Right lobe of liver (tissue), 6 donors: ENCODE measurements around the gene DGKE. TPM values are rescaled to one million over a fixed set of nuclear protein-coding genes. Genes with fewer than 3 reads are reported as not detected.

Experiments
- ATAC-seq, 4 donors: fragments of 200-7000 bp; cut with Tn5 transposase; one replicate each; pipeline ENCODE4 v1.9.1; 2020; ENCODE audit warnings: mild to moderate bottlenecking in 4 of 4, moderate library complexity in 4 of 4
- DNase-seq, 3 donors: peaks; one replicate each; pipeline ENCODE4 v3.0.0-alpha.2; 2020
- H3K27ac ChIP-seq, 3 donors: fragments of 200-600 bp; one replicate each; pipeline ENCODE4 v1.8.0; 2022
- H3K27me3 ChIP-seq, 2 donors: fragments of 200-600 bp; one replicate each; pipeline ENCODE4 v1.8.0; 2022
- H3K36me3 ChIP-seq, 4 donors: fragments of 200-600 bp; sonication (generic) in 1 of 4; one replicate each; pipeline versions ENCODE4 v1.5.1 to v1.8.0; 2017 to 2022; ENCODE audit warnings: control low read depth in 1 of 4
- H3K4me1 ChIP-seq, 4 donors: fragments of 200-600 bp; sonication (generic) in 1 of 4; one replicate each; pipeline versions ENCODE4 v1.5.1 to v1.8.0; 2017 to 2022; ENCODE audit warnings: control low read depth in 1 of 4
- H3K4me3 ChIP-seq, 3 donors: fragments of 200-600 bp; one replicate each; pipeline ENCODE4 v1.8.0; 2022
- H3K9me3 ChIP-seq, 4 donors: fragments of 200-600 bp; sonication (generic) in 1 of 4; one replicate each; pipeline versions ENCODE4 v1.5.1 to v1.8.0; 2017 to 2022; ENCODE audit warnings: control low read depth in 1 of 4
- CTCF ChIP-seq, 4 donors: fragments of 200-600 bp in 3 of 4; fragments of 450-650 bp in 1 of 4; IDR thresholded peaks; one replicate each; pipeline versions ENCODE4 v1.5.1 to v1.8.0; 2016 to 2022; ENCODE audit warnings: antibody characterized with exemption in 4 of 4, mild to moderate bottlenecking in 2 of 4
- POLR2A ChIP-seq: fragments of 450-650 bp; IDR thresholded peaks from one replicate; pipeline ENCODE4 v1.6.1; 2017; ENCODE audit warnings: antibody characterized with exemption, mild to moderate bottlenecking
- WGBS: methylation state at CpG from one replicate; pipeline ENCODE4 v1.1.6; 2018; ENCODE audit warnings: low coverage, low lambda C conversion rate; ENCODE audit not compliant: insufficient coverage; ENCODE audit errors: missing lambda C conversion rate; 5-methylcytosine and 5-hydroxymethylcytosine counted together
- intact Hi-C, 2 donors: fragments of 100-400 bp; cut with DNase I; formaldehyde crosslinking; loops; one replicate each; pipeline versions ENCODE4 v1.11.2 to v1.14.1; 2022
- long read RNA-seq: library from polyadenylated mRNA; unstranded; transcript quantifications from one replicate; pipeline ENCODE4 v2.0.0, GENCODE V29; 2019
- total RNA-seq, 6 experiments: library from RNA; depleted of rRNA in 2 of 6; stranded (reverse); fragments of >200 nt in 2 of 6; fragmentation: NEBNext Ultra II Directional in 3 of 6; extraction: Animal tissue kit (Norgen Biotek cat#: 25700) in 3 of 6; gene quantifications; one replicate each; pipeline versions ENCODE4 v1.1.0 to v1.2.4, GENCODE V29; 2016 to 2023
- donor health status: DM: no; HTN: yes; CAD: no.
- donor health status: DM: no; HTN: no; CAD: no.
- donor health status: DM: no; HTN: no; CAD: no.
- donor health status: DM: no; HTN: yes; CAD: no.
- donor health status: DM: no; HTN: yes; CAD: no.

The DGKE gene
- 10 to 100 TPM in 1 of 6 experiments, 1 to 10 TPM in 5; 2.2 to 10.4 (median 3.4) TPM for total RNA-seq
- long read RNA-seq, partial matches to known transcripts, result 1 of 1 reads
- long read RNA-seq, other reads (novel, unspliced or antisense), result 0 of 1 reads

GRCh38 chr17:56833809-56834379, at the start of gene DGKE, which contains the start of gene C17orf67:
Gene DGKE, plus strand, starts transcription at chr17:56834151. Its CDS starts 645 bp downstream, at chr17:56834796.
Gene C17orf67, minus strand, starts transcription at chr17:56833920. Its CDS starts 18,110 bp downstream, at chr17:56815810.
- TF ChIP-seq CTCF (IDR thresholded peaks at IDR 0.05), result no peak
- TF ChIP-seq POLR2A, result peak; percentile 57
- ATAC-seq (peak; percentile 96 to 98 (median 96)), DNase-seq (peak; percentile 100)
- H3K9me3 ChIP-seq, result no peaks in the 10 kb centered on the region
- 2% methylated on average over 11 of the region's 66 CpGs for WGBS
- peaks cover 0 to 12% (median 6%) of the 10 kb centered on the region in 4 donors for H3K4me1 ChIP-seq
- H3K36me3 ChIP-seq, result no peaks in the 10 kb centered on the region
- H3K27me3 ChIP-seq, result no peaks in the 10 kb centered on the region
- peak within 1 kb of the TSS; percentile 84 to 94 (median 88) for H3K27ac ChIP-seq
- intact Hi-C loops, result no loop called here
- peak within 1 kb of the TSS; percentile 64 to 77 (median 69) for H3K4me3 ChIP-seq

GRCh38 chr17:56785405-56785804, 48.5 kb upstream of the DGKE start:
- Histone ChIP-seq H3K27ac (no peak overlapping the region), H3K27me3 (no peaks in the 10 kb centered on the region), H3K4me1 (no peaks in the 10 kb centered on the region), H3K36me3 (no peaks in the 10 kb centered on the region), H3K4me3 (no peak overlapping the region), H3K9me3 (no peaks in the 10 kb centered on the region)
- intact Hi-C loops, result no loop called here
- ATAC-seq, result no peak
- no peak for DNase-seq
- WGBS, result 82% methylated on average over 4 of the region's 5 CpGs
- TF ChIP-seq POLR2A, result no peak
- TF ChIP-seq CTCF (IDR thresholded peaks at IDR 0.05), result no peak

GRCh38 chr17:56785997-56786680, 47.8 kb upstream of the DGKE start:
- Histone ChIP-seq H3K27me3 (no peaks in the 10 kb centered on the region), H3K27ac (no peak overlapping the region), H3K4me1 (no peaks in the 10 kb centered on the region), H3K9me3 (no peaks in the 10 kb centered on the region), H3K4me3 (no peak overlapping the region), H3K36me3 (no peaks in the 10 kb centered on the region)
- TF ChIP-seq CTCF (IDR thresholded peaks at IDR 0.05) (no peak), POLR2A (no peak)
- DNase-seq, result no peak
- intact Hi-C loops, result no loop called here
- 78% methylated on average over 8 of the region's 9 CpGs for WGBS
- ATAC-seq, result no peak

- TF ChIP-seq CTCF (IDR thresholded peaks at IDR 0.05) (no peak), POLR2A (no peak)
- Histone ChIP-seq H3K4me1 (no peaks in the 10 kb centered on the region), H3K36me3 (no peaks in the 10 kb centered on the region), H3K4me3 (no peak overlapping the region), H3K27ac (no peak overlapping the region), H3K9me3 (no peaks in the 10 kb centered on the region), H3K27me3 (no peaks in the 10 kb centered on the region)
- WGBS, result 26% methylated on average over 7 of the region's 7 CpGs
- DNase-seq (no peak), ATAC-seq (peak; percentile 50 to 74 (median 62))
- intact Hi-C loops, result no loop called here
Measured at GRCh38 chr17:56786989-56787482, 46.9 kb upstream of the DGKE start.
